Subcutaneous adipose tissue (tissue), 4 donors: ENCODE results near the gene SPAG6. TPM values are rescaled to one million over a fixed set of nuclear protein-coding genes. Genes with fewer than 3 reads are reported as not detected.

Experiments used
- total RNA-seq, 4 donors: library from RNA; depleted of rRNA; stranded (reverse); fragments of >200 nt; gene quantifications; one replicate each; pipeline ENCODE4 v1.1.0, GENCODE V29; 2016
- TF ChIP-seq, protein P1 (sequence below): fragments of 450-650 bp; IDR thresholded peaks from one replicate; pipeline ENCODE4 v1.5.1; 2016; ENCODE audit warnings: low read depth, mild to moderate bottlenecking, control low read depth, antibody characterized with exemption, moderate library complexity

The SPAG6 gene
- total RNA-seq, 4 donors from 2014 or later, result 0.34 TPM; not detected in 3

DNA sequence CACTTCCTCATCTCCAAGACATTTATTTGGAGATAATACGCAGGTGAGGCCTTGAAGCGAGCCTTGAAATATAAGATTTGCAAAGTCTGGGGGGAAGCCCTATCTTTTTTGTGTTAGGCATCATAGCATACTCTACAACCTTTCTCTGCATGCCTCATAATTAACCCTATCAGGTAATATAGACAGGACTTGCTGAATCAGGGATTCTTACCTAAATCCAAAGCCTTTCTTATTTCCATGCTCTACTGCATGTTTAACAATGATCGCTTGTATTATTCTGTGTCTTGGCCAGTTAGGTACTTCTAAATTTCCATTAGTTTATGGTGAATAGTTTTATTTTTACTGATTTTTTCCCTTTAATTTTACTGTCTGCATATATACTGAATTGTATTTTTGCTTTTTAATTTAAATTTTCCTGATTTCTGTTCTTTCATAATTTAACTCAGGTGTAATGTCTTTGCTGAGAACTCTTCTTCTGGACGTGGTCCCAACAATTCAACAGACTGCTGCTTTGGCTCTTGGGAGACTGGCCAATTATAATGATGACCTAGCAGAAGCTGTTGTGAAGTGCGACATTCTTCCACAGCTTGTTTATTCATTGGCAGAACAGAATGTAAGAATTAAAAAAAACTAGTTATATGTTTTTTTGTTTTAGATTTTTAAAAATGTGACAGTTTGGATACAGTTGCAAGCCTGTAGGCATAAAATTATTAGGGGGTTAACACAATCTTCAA is 19.3 kb downstream of the SPAG6 start:
- TF ChIP-seq, protein P1, sequence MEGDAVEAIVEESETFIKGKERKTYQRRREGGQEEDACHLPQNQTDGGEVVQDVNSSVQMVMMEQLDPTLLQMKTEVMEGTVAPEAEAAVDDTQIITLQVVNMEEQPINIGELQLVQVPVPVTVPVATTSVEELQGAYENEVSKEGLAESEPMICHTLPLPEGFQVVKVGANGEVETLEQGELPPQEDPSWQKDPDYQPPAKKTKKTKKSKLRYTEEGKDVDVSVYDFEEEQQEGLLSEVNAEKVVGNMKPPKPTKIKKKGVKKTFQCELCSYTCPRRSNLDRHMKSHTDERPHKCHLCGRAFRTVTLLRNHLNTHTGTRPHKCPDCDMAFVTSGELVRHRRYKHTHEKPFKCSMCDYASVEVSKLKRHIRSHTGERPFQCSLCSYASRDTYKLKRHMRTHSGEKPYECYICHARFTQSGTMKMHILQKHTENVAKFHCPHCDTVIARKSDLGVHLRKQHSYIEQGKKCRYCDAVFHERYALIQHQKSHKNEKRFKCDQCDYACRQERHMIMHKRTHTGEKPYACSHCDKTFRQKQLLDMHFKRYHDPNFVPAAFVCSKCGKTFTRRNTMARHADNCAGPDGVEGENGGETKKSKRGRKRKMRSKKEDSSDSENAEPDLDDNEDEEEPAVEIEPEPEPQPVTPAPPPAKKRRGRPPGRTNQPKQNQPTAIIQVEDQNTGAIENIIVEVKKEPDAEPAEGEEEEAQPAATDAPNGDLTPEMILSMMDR, result no peak

DNA sequence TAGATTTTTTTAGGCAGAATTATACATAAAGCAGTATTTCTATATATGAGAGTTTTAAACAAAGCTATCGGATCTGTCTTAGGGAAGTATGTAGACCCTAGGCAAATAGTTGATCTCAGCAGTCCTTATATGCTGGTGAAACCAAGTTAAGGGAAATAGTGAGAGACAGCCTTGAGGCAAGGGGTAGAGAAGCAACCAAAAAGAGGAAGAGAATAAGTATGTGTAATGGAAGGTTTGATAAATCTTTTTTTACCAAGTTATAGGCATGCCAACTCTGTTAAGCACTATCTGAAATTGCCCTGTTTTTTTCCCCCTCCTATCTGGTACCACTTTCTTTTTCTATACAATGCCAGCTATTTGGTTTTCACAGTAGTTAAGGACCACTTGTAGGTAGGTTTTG is 19.9 kb downstream of the SPAG6 start:
- TF ChIP-seq, protein P1, result no peak

DNA sequence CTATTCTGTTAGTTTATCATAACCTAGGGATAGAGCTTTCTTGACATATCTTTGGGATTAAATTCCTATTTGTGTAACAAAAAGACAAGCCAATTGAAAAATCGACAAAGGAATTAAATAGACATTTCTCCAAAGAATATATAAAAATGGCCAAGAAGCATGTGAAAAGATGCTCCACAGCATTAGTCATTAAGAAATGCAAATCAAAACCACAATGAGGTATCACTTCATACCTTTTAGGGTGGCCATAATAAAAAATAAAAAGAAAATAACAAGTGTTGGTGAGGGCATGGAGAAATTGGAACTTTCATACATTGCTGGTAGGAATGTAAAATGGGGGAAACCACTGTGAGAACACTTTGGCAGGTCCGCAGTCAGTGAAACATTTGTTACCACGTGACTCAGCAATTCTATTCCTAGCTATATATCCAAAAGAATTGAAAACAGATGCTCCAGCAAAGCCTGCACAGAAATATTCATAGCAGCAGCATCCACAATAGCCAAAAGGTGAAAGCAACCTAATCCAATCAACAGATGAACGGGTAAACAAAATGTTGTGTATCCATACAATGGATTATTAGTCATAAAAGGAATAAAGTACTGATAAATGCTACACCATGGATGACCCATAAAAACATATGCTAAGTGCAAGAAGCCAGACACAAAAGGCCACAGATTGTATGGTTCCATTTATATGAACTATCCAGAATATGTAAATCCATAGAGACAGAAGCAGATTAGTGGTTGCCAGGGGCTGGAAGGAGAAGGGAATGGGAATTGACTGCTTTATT is 20.5 kb downstream of the SPAG6 start:
- TF ChIP-seq, protein P1, result no peak

DNA sequence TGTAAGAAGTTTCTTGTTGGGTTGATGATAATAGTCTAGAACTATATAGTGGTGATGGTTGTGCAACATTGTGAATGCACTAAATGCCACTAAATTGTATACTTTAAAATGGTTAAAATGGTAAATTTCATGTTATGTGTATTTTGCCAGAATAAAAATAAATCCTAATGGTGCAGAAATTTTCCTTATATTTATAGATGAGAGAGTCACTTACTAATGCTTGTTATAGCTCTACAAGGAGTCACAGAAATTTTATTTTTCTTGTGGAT is 21.1 kb downstream of the SPAG6 start:
- TF ChIP-seq, protein P1, result no peak

DNA sequence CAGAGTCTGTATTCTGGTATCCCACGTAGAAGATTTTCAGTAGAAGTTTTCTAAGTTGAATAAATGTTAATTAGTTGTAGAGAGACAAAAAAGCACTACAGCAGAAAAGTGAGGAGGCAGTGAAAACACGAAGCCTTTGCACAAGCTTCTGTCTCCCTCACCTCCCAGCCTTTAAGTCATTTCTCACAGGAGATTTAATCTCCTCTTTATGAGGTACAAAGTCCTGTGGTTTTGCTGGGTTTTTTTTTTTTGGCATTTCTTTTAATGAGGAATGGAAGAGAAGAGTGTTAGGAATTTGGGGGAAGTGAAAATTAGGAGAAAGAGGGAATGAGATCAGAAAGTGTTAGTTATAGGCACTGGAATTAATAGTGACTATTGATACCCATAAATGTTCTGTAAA is 21.5 kb downstream of the SPAG6 start:
- TF ChIP-seq, protein P1, result no peak

DNA sequence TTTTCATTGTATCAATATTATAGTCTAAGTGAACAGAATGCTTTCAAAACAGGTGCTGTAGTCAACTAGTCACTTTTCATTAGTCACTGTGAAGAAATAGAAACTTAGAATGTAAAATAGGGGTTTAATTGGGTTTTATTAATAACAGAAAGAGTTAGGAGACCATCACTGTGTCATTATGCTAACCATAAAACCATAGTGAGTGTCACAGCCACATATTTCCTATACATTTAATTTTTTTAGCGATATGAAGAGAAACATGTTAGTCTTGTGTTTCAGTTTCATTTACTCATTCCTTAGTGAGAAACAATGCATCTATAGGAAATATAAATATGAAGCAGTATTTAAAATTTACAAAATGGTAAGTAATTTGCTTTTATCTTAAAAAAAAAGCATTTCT is 22.2 kb downstream of the SPAG6 start:
- TF ChIP-seq, protein P1, result no peak

DNA sequence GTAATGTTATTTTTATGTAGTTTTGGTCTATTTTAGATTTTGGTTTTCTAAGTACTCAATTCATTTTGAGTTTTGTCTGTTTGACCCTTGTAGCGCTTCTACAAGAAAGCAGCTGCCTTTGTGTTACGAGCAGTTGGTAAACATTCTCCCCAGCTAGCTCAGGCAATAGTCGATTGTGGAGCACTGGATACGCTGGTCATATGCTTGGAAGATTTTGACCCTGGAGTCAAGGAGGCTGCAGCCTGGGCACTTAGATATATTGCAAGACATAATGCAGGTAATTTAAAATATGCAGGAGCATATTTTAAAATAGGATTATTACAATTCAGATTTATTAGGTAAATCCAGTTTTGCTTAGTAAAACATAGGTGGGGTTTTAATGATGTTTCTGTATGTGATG is 23.1 kb downstream of the SPAG6 start:
- TF ChIP-seq, protein P1, result no peak
